GM12872 (cell line): Measurements from ENCODE around the gene NNT.

Experiments used
- TF ChIP-seq, protein P1 (sequence below): IDR thresholded peaks from 3 replicates; pipeline ENCODE4 v1.5.1; 2011; ENCODE audit warnings: low read depth, mild to moderate bottlenecking, low read length, moderate library complexity; ENCODE audit not compliant: insufficient read depth

Gene NNT

DNA sequence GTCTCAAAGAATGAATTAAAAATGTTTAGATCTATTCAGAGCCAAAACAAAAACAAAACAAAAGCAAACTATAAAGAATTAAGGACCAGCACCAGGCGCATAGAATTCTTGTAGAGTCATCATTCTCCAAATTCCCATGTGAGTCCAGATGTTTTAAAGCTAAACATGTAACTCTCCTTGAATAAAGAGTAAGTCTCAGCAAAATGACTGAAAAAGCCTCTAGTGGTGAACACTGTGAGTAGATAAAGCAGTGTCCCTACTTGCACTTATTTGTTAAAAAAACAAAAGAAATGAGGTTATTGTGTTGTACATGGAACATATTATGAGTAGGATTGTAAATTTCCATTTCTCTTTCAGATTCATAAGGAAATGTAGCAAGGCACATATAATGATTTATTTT, 44.0 kb downstream of the NNT start:
- TF ChIP-seq, protein P1, sequence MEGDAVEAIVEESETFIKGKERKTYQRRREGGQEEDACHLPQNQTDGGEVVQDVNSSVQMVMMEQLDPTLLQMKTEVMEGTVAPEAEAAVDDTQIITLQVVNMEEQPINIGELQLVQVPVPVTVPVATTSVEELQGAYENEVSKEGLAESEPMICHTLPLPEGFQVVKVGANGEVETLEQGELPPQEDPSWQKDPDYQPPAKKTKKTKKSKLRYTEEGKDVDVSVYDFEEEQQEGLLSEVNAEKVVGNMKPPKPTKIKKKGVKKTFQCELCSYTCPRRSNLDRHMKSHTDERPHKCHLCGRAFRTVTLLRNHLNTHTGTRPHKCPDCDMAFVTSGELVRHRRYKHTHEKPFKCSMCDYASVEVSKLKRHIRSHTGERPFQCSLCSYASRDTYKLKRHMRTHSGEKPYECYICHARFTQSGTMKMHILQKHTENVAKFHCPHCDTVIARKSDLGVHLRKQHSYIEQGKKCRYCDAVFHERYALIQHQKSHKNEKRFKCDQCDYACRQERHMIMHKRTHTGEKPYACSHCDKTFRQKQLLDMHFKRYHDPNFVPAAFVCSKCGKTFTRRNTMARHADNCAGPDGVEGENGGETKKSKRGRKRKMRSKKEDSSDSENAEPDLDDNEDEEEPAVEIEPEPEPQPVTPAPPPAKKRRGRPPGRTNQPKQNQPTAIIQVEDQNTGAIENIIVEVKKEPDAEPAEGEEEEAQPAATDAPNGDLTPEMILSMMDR, result no peak

DNA sequence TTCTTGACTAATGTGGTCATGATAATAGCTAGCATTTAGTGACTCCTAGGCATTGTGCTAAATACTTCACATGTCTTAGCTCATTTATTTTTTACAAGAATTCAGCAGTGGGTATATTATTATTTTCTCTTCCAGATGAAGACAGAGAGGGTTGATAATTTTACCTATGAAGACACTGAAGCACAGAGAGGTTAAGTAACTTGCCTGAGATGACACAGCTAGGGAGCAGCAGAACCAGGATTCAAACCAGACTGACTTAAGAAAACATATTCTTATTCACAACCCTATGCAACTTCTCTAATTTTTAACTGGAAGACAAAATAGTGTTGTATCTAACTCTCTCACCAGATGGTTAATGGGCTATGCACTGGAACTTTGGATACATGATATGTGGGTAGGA, 44.8 kb downstream of the NNT start:
- TF ChIP-seq, protein P1, result no peak

DNA sequence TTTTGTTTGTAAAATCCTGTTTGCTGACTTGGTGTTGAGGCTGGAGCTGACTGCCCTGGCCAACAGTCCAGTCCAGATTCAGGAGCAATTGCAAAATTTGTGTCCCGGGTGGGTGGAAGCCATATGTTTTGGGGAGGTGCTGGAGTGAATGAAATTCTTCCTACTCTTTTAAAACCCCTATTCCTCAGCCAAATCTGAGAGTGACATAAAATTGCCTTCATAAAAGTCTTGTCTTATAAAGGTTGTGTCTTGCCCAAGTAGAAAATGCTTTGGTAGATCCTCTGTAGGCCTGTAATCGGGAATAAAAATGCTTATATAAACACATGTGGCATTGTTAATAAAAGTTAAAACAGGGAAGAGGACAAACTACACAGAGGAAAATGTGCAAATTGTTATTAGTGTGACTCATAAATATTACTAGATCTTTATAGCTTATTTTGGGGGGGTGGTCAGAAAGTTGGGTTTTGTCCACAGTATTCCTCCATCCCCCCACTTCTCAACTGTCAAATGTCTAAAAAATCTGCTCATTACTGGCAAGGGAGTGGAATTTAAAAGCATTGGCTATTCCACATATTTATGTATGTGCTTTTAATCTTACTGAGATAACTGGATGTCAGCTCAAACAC, 45.6 kb downstream of the NNT start:
- TF ChIP-seq, protein P1, result no peak

DNA sequence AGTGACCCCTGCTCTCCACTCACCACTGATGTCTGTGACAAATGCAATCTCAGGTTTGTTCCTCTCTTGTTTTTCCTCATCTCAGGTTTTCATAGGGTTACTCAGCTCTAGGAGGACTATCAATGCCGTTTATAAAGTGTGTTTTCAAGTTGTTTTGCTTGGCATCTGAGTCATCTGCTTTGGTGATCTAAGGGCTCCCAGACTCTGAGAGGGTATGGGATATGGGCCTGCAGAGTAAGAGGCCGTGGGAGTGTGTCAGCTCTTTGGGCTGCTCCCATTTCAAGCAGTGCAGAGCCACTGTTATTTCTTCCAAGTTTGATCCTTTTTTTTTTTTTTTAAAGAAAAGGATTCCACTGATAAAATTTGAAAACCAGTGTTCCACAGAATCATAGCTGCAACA, 46.3 kb downstream of the NNT start:
- TF ChIP-seq, protein P1, result no peak

DNA sequence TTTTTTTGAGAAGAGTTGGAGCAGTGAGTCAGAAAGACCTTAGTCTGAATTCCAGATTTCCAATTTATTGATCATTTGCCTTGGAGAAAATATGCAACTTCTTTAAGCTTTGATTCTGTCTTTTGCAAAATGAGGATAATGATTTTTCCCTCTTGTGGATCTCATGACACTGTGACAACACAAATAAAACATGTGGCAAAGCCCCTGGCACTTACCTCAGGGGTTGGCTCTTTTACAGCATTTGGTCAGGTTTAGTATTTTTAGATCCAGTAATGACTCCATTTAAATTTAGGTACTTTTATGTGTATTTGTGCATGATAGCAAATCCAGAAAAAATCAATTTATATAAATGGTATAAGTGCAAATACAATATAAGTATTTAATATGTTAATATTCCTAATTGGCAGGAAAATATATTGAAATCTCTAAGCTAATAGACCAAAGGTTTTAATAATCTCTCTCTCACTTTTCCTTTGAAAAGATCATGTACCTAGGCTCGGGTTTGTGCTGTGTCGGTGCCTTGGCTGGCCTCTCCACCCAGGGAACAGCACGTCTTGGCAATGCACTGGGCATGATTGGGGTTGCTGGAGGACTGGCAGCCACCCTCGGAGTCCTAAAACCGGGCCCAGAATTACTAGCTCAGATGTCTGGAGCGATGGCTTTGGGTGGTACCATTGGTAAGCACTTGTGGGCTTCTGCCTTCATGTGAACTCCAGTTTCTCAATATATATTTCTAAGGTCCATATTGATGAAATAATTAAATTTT, 49.7 kb downstream of the NNT start:
- TF ChIP-seq, protein P1, result no peak

DNA sequence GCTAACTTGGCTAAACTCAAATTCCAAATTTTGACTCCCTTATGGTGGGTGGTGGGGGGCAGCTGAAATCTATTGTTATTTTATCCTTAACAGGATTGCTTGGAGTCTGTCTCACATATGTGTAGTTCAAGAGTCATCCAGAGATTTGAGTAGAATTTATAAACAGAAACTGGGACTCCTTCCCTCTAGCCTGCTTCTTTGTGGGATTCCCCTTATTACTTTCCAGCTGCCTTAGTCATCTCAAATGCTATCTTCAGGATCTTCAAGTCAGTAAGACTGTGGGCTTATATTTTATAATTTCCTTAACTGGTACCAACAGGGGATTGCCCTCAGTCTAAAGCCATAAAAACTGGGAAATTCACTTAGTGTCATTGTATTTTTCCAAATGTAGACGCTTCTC, 55.5 kb downstream of the NNT start:
- TF ChIP-seq, protein P1, result no peak

DNA sequence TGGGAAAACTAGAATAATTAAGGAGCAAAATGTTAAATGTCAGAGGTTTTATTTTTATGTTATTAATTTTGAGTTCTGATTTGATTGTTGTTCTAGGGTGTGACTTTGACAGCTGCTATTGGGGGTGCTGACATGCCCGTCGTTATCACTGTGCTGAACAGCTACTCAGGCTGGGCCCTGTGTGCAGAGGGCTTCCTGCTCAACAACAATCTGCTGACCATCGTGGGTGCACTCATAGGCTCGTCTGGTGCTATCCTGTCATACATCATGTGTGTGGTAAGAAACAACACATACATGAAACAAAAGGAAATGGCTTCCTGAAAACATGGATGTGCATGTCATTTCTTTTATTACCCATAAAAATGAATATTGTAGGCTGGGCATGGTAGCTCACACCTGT, 56.1 kb downstream of the NNT start:
- TF ChIP-seq, protein P1, result no peak
